Renal pelvis (tissue), 3 donors: Measurements from ENCODE around the gene TMX2. TPM values are rescaled to one million over a fixed set of nuclear protein-coding genes. Genes with fewer than 3 reads are reported as not detected.

ENCODE experiments used
- polyA plus RNA-seq, 3 donors: library from polyadenylated mRNA; unstranded; fragments of 120-200 nt; gene quantifications; one replicate each; pipeline ENCODE4 v1.2.1, GENCODE V29; 2013; ENCODE audit not compliant: insufficient read length in 3 of 3

The TMX2 gene
- polyA plus RNA-seq, 3 donors, result 114 to 123 (median 118) TPM

Other genes starting within 250 kb of the TMX2 start
- 1 to 10 TPM; 5.0 to 6.5 (median 5.5) TPM for gene SLC43A1, start 196.9 kb upstream of the TMX2 start, polyA plus RNA-seq
- 10 to 100 TPM; 33.1 to 47.7 (median 40.0) TPM for gene TIMM10, start 181.8 kb upstream of the TMX2 start, polyA plus RNA-seq
- gene SMTNL1, start 175.0 kb upstream of the TMX2 start, polyA plus RNA-seq, result under 1 TPM; 0.17 to 0.37 (median 0.30) TPM
- gene UBE2L6, start 144.9 kb upstream of the TMX2 start, polyA plus RNA-seq, result 10 to 100 TPM; 30.6 to 40.3 (median 34.2) TPM
- 100 to 1,000 TPM; 125 to 141 (median 130) TPM for gene SERPING1, start 114.9 kb upstream of the TMX2 start, polyA plus RNA-seq
- gene YPEL4, start 62.7 kb upstream of the TMX2 start, polyA plus RNA-seq, result 1 to 10 TPM; 2.0 to 5.9 (median 4.3) TPM
- gene CLP1, start 54.8 kb upstream of the TMX2 start, polyA plus RNA-seq, result 10 to 100 TPM; 15.2 to 17.9 (median 15.8) TPM
- 10 to 100 TPM; 53.7 to 59.9 (median 54.9) TPM for gene ZDHHC5, start 44.5 kb upstream of the TMX2 start, polyA plus RNA-seq
- 10 to 100 TPM; 21.3 to 24.3 (median 22.9) TPM for gene MED19, start 378 bp upstream of the TMX2 start, polyA plus RNA-seq
- 100 to 1,000 TPM; 126 to 150 (median 149) TPM for gene SELENOH, start 28.9 kb downstream of the TMX2 start, polyA plus RNA-seq
- under 1 TPM; 0.14 to 0.50 (median 0.48) TPM for gene BTBD18, start 39.2 kb downstream of the TMX2 start, polyA plus RNA-seq
- 100 to 1,000 TPM; 190 to 240 (median 218) TPM for gene CTNND1, start 49.2 kb downstream of the TMX2 start, polyA plus RNA-seq